ENCODE data around the gene ACTN1. TPM values are rescaled to one million over a fixed set of nuclear protein-coding genes. Genes with fewer than 3 reads are reported as not detected.

ACTN1 gene
- total RNA-seq, 1 donor from 2014 or later = 70.7 TPM

DNA sequence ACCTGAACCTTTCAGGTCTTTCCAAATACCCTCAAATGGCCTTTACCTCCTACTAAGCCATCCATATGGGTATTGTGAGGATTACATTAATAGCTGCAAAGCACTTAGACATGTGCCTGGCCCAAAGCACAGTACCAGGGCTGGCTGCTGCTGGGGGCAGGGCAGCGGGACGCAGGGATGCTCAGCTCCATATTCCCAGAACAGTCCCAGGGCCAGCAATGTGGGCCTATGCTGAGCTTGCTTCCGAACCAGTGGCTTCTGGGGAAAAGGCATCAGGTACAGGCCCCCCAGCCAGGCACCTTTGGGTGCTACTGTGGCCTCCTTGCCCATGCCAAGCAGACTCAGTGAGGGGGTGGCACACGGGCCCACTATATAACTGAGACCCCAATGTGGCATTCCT, 10.4 kb downstream of the ACTN1 start:
- H3K79me2 ChIP-seq (ENCODE audit: low read depth) = peaks cover 99% of the 10 kb centered on the region
- peaks cover 13% of the 10 kb centered on the region for H3F3A ChIP-seq (ENCODE audit: low read depth)
- H3K4me2 ChIP-seq = no peak overlapping the region
- Mint-ChIP-seq H3K4me3 (peak overlapping the region; percentile 53), H3K4me1 (peaks cover 51% of the 10 kb centered on the region), H3K36me3 (peaks cover 15% of the 10 kb centered on the region), H3K9me3 (no peaks in the 10 kb centered on the region), H3K27me3 (ENCODE audit: insufficient read depth, low read depth) (peaks cover 10% of the 10 kb centered on the region), H3K27ac (no peak overlapping the region)
- H3K4me3 ChIP-seq = no peak overlapping the region
- H3K9me3 ChIP-seq (ENCODE audit: low read depth) = no peaks in the 10 kb centered on the region
- no peaks in the 10 kb centered on the region for H3K36me3 ChIP-seq
- H3K4me1 ChIP-seq = peaks cover 14% of the 10 kb centered on the region
- H3K9ac ChIP-seq = no peak overlapping the region
- DNase-seq (ENCODE audit: low spot score) = no peak
- H3K27me3 ChIP-seq = no peaks in the 10 kb centered on the region
- no peak overlapping the region for H3K27ac ChIP-seq
- no peak overlapping the region for H2AFZ ChIP-seq (replicated peaks)
- H4K20me1 ChIP-seq (ENCODE audit: low read depth) = peaks cover 99% of the 10 kb centered on the region
- TF ChIP-seq EZH2phosphoT487 (IDR thresholded peaks at IDR 0.05) = no peak
- no peak for TF ChIP-seq EZH2 (IDR thresholded peaks at IDR 0.05)
- TF ChIP-seq, protein P1, sequence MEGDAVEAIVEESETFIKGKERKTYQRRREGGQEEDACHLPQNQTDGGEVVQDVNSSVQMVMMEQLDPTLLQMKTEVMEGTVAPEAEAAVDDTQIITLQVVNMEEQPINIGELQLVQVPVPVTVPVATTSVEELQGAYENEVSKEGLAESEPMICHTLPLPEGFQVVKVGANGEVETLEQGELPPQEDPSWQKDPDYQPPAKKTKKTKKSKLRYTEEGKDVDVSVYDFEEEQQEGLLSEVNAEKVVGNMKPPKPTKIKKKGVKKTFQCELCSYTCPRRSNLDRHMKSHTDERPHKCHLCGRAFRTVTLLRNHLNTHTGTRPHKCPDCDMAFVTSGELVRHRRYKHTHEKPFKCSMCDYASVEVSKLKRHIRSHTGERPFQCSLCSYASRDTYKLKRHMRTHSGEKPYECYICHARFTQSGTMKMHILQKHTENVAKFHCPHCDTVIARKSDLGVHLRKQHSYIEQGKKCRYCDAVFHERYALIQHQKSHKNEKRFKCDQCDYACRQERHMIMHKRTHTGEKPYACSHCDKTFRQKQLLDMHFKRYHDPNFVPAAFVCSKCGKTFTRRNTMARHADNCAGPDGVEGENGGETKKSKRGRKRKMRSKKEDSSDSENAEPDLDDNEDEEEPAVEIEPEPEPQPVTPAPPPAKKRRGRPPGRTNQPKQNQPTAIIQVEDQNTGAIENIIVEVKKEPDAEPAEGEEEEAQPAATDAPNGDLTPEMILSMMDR (IDR thresholded peaks at IDR 0.05) = no peak

DNA sequence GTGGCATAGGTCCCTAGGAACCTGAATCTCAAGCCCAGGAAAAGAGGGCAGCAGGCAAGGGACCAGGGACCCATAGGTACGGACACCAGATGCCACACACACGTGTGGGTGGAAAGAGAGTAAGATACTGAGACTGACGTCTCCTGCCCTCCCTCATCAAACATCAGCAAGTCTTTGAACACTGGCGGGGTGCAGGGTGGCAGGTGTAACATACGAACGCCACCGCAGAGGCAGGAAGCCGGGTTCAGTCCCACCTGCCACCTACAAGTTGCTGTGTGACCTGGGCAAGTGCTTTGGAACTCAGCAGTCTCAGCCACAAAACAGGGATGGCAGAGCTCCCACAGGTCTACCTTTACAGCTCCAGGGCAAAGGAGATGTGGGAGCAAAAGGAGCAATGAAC, 11.1 kb downstream of the ACTN1 start:
- H3K9me3 Mint-ChIP-seq = no peaks in the 10 kb centered on the region
- Histone ChIP-seq H3K27me3 (no peaks in the 10 kb centered on the region), H3F3A (ENCODE audit: low read depth) (peaks cover 16% of the 10 kb centered on the region), H3K9me3 (ENCODE audit: low read depth) (no peaks in the 10 kb centered on the region), H2AFZ (replicated peaks) (no peak overlapping the region), H3K79me2 (ENCODE audit: low read depth) (peaks cover 99% of the 10 kb centered on the region), H3K4me2 (no peak overlapping the region), H3K4me3 (no peak overlapping the region), H3K36me3 (no peaks in the 10 kb centered on the region), H3K9ac (no peak overlapping the region), H4K20me1 (ENCODE audit: low read depth) (peaks cover 100% of the 10 kb centered on the region), H3K27ac (no peak overlapping the region), H3K4me1 (peaks cover 20% of the 10 kb centered on the region)
- H3K36me3 Mint-ChIP-seq = peaks cover 13% of the 10 kb centered on the region
- H3K27ac Mint-ChIP-seq = peak overlapping the region; percentile 18
- H3K27me3 Mint-ChIP-seq (ENCODE audit: insufficient read depth, low read depth) = peaks cover 10% of the 10 kb centered on the region
- DNase-seq (ENCODE audit: low spot score) = no peak
- no peak overlapping the region for H3K4me3 Mint-ChIP-seq
- TF ChIP-seq, protein P1 (IDR thresholded peaks at IDR 0.05) = no peak
- TF ChIP-seq EZH2 (IDR thresholded peaks at IDR 0.05) (no peak), EZH2phosphoT487 (IDR thresholded peaks at IDR 0.05) (no peak)
- H3K4me1 Mint-ChIP-seq = peaks cover 57% of the 10 kb centered on the region

DNA sequence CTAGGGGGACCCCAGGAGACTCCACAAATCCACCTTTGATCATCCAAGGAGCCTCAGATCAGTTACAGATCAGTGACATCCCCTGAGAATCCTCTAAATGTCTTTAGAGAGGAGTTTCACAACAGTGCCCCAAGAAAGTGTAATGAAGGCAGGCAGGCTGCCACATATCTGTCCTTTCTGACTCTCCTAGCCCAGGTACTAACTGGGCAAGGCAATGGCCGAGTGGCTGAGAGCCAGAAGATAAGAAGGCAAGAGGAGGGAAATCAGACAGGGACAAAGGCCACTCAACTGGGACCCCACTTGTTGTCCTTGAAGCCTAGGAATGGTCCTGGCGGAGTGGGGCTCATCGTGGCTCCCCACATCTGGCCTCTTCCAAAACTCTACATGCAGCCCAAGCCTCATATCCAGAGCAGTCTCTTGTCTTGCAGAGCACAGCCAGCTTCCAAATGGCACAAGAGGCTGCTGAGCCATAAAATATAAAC, 11.6 kb downstream of the ACTN1 start:
- no peaks in the 10 kb centered on the region for H3K36me3 ChIP-seq
- H3K27ac Mint-ChIP-seq = peak overlapping the region; percentile 18
- H3K4me2 ChIP-seq = no peak overlapping the region
- H3F3A ChIP-seq (ENCODE audit: low read depth) = peaks cover 16% of the 10 kb centered on the region
- DNase-seq (ENCODE audit: low spot score) = no peak
- no peak overlapping the region for H2AFZ ChIP-seq (replicated peaks)
- H3K27me3 Mint-ChIP-seq (ENCODE audit: insufficient read depth, low read depth) = peaks cover 10% of the 10 kb centered on the region
- no peak overlapping the region for H3K4me3 Mint-ChIP-seq
- H3K27ac ChIP-seq = no peak overlapping the region
- no peaks in the 10 kb centered on the region for H3K9me3 Mint-ChIP-seq
- H3K79me2 ChIP-seq (ENCODE audit: low read depth) = peaks cover 99% of the 10 kb centered on the region
- peaks cover 10% of the 10 kb centered on the region for H3K36me3 Mint-ChIP-seq
- H3K4me1 ChIP-seq = peaks cover 25% of the 10 kb centered on the region
- H3K27me3 ChIP-seq = no peaks in the 10 kb centered on the region
- H3K9ac ChIP-seq = no peak overlapping the region
- H3K4me3 ChIP-seq = no peak overlapping the region
- TF ChIP-seq EZH2 (IDR thresholded peaks at IDR 0.05) (no peak), EZH2phosphoT487 (IDR thresholded peaks at IDR 0.05) (no peak)
- peaks cover 62% of the 10 kb centered on the region for H3K4me1 Mint-ChIP-seq
- H3K9me3 ChIP-seq (ENCODE audit: low read depth) = no peaks in the 10 kb centered on the region
- peaks cover 100% of the 10 kb centered on the region for H4K20me1 ChIP-seq (ENCODE audit: low read depth)

DNA sequence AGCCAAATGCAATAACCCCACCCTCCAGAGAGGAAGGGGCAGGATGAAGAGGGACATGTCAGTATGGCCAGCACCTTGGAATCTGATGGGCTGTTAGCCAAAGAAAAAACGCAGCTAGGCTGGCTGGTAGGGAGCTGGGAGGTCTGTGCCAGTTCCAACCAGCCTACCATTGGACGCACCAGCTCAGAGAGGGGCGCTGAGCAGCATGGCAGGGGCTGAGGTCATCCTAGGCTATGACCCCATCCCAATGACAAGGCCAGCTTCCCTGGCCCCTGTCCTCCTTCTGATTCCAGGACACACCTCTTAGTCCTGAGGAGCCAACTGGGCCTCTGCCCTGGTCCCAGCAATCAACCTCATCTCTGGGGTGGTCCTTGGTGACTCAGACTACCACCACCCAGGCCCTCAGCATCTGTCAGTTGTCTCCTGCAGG, 12.2 kb downstream of the ACTN1 start:
- Histone ChIP-seq H3K9ac (no peak overlapping the region), H3K36me3 (no peaks in the 10 kb centered on the region), H3K27ac (no peak overlapping the region), H3F3A (ENCODE audit: low read depth) (peaks cover 16% of the 10 kb centered on the region), H3K4me2 (no peak overlapping the region), H3K4me1 (peaks cover 31% of the 10 kb centered on the region), H3K9me3 (ENCODE audit: low read depth) (no peaks in the 10 kb centered on the region), H2AFZ (replicated peaks) (no peak overlapping the region), H3K79me2 (ENCODE audit: low read depth) (peaks cover 99% of the 10 kb centered on the region), H3K4me3 (no peak overlapping the region), H4K20me1 (ENCODE audit: low read depth) (peaks cover 100% of the 10 kb centered on the region), H3K27me3 (no peaks in the 10 kb centered on the region)
- DNase-seq (ENCODE audit: low spot score) = no peak
- no peaks in the 10 kb centered on the region for H3K9me3 Mint-ChIP-seq
- H3K36me3 Mint-ChIP-seq = peaks cover 5% of the 10 kb centered on the region
- no peak overlapping the region for H3K27ac Mint-ChIP-seq
- no peak overlapping the region for H3K4me3 Mint-ChIP-seq
- peaks cover 63% of the 10 kb centered on the region for H3K4me1 Mint-ChIP-seq
- no peak for TF ChIP-seq EZH2 (IDR thresholded peaks at IDR 0.05)
- TF ChIP-seq EZH2phosphoT487 (IDR thresholded peaks at IDR 0.05) = no peak
- TF ChIP-seq, protein P1 (IDR thresholded peaks at IDR 0.05) = no peak
- H3K27me3 Mint-ChIP-seq (ENCODE audit: insufficient read depth, low read depth) = peaks cover 10% of the 10 kb centered on the region
